Limb (tissue), 2 donors: ENCODE results near the gene PET100.
"Not testable (repeated sequence)": the region's sequence is repeated elsewhere in the genome, so short reads cannot be mapped to it uniquely, and the experiment has no call there.

Experiments used
- DNase-seq, 2 donors: peaks; one replicate each; pipeline ENCODE4 v3.0.0-alpha.2; 2016; ENCODE audit errors: extremely low spot score in 2 of 2

PET100 gene

GRCh38 chr19:7633698-7634097 is 4.1 kb downstream of the PET100 start, which contains the start of gene PCP2:
TSS of gene PCP2 (minus strand) at chr19:7633719. CDS start at chr19:7633457, 262 bp downstream.
- no peak for DNase-seq

- DNase-seq = no peak
Observed at GRCh38 chr19:7635670-7636069, 6.1 kb downstream of the PET100 start.

- DNase-seq = no peak
Observed at GRCh38 chr19:7636317-7636690, 6.7 kb downstream of the PET100 start.

- peak in 1 of 2 donors; percentile 51 for DNase-seq
Observed at GRCh38 chr19:7636691-7637373, 7.2 kb downstream of the PET100 start, which contains the start of gene STXBP2. TSS of gene STXBP2 (plus strand) at chr19:7637110. CDS start at chr19:7637150, 40 bp downstream.

- no peak for DNase-seq
Observed at GRCh38 chr19:7637374-7638256, 8.0 kb downstream of the PET100 start.

GRCh38 chr19:7638802-7639465 is 9.3 kb downstream of the PET100 start:
- no peak for DNase-seq

GRCh38 chr19:7639863-7640348 is 10.3 kb downstream of the PET100 start:
- DNase-seq = no peak

GRCh38 chr19:7640803-7641202 is 11.2 kb downstream of the PET100 start:
- no peak for DNase-seq

- no peak for DNase-seq
Observed at GRCh38 chr19:7641290-7642276, 12.0 kb downstream of the PET100 start.

- no peak for DNase-seq
Observed at GRCh38 chr19:7642295-7643030, 12.9 kb downstream of the PET100 start.

GRCh38 chr19:7643031-7643415 is 13.4 kb downstream of the PET100 start:
- no peak for DNase-seq

- not testable (repeated sequence) for DNase-seq
Observed at GRCh38 chr19:7643629-7644549, 14.3 kb downstream of the PET100 start.

GRCh38 chr19:7644550-7644877 is 14.9 kb downstream of the PET100 start:
- DNase-seq = no peak

GRCh38 chr19:7645163-7645562 is 15.6 kb downstream of the PET100 start:
- DNase-seq = no peak

- DNase-seq = no peak
Observed at GRCh38 chr19:7645656-7646425, 16.2 kb downstream of the PET100 start.

GRCh38 chr19:7646426-7646700 is 16.8 kb downstream of the PET100 start:
- no peak for DNase-seq

- DNase-seq = no peak
Observed at GRCh38 chr19:7647156-7647555, 17.6 kb downstream of the PET100 start.

GRCh38 chr19:7648265-7649014 is 18.8 kb downstream of the PET100 start:
- no peak for DNase-seq
